ENCODE measurements around the gene EHHADH. TPM values are rescaled to one million over a fixed set of nuclear protein-coding genes. Genes with fewer than 3 reads are reported as not detected.

Gene EHHADH
- total and polyA plus RNA-seq, 2 experiments from 2014 or later: 2.5 to 6.0 TPM

DNA sequence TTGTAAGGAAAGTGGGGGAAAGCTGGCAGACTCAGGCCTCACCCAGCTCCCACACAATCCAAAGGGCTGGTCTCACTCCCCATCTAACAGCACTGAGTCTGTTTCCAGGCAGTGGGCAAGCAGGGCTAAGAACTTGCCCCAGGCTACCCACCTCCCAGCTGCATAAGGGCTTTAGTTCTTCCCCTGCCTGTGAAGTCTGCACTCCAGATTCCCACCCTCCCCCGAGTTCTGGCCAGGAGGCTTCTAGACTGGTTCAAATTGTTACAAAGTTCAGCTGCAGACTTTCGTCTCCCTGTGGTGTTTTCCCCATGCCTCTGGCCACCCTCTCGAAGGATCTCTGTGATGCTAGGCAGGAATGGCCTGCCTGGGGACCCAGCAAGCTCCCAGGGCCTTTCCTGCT, 11.2 kb downstream of the EHHADH start:
- ATAC-seq (no peak), DNase-seq (ENCODE audit: low spot score) (no peak)
- Mint-ChIP-seq H3K4me3 (no peak overlapping the region), H3K27me3 (ENCODE audit: insufficient read depth, low read depth, poor library complexity) (peaks cover 1% of the 10 kb centered on the region), H3K4me1 (peaks cover 5% of the 10 kb centered on the region; the same call in 2 of the 3 replicates), H3K9me3 (peaks cover 46% of the 10 kb centered on the region), H3K27ac (peak overlapping the region; percentile 59; the same call in 1 of the 2 replicates), H3K36me3 (ENCODE audit: low read depth) (peaks cover 19% of the 10 kb centered on the region; the same call in 2 of the 3 replicates)
- Histone ChIP-seq H3K36me3 (ENCODE audit: insufficient read depth) (no peaks in the 10 kb centered on the region), H4K20me1 (replicated peaks; ENCODE audit: insufficient read depth) (no peaks in the 10 kb centered on the region), H3K27ac (ENCODE audit: low read depth) (no peak overlapping the region), H3K9me2 (ENCODE audit: insufficient read depth) (no peaks in the 10 kb centered on the region; the same call in 1 of the 2 replicates), H3K27me3 (ENCODE audit: insufficient read depth) (no peaks in the 10 kb centered on the region), H2AFZ (no peak overlapping the region), H3F3A (replicated peaks; ENCODE audit: low read depth) (no peaks in the 10 kb centered on the region), H3K4me1 (ENCODE audit: insufficient read depth) (no peaks in the 10 kb centered on the region), H3K4me2 (no peak overlapping the region), H3K4me3 (no peak overlapping the region), H3K79me2 (replicated peaks; ENCODE audit: insufficient read depth) (no peaks in the 10 kb centered on the region)
- TF ChIP-seq NANOG (IDR thresholded peaks at IDR 0.05; ENCODE audit: borderline replicate concordance) (no peak), EZH2 (IDR thresholded peaks at IDR 0.05; ENCODE audit: low read depth, unreplicated experiment) (no peak), POLR2AphosphoS5 (IDR thresholded peaks at IDR 0.05; ENCODE audit: low read depth) (no peak), STAT1 (IDR thresholded peaks at IDR 0.05; ENCODE audit: unreplicated experiment) (no peak), EZH2phosphoT487 (IDR thresholded peaks at IDR 0.05; ENCODE audit: unreplicated experiment) (no peak), ZNF114 (CRISPR knock-in tag; IDR thresholded peaks at IDR 0.05) (no peak), CREB1 (CRISPR knock-in tag; IDR thresholded peaks at IDR 0.05; ENCODE audit: low read depth) (no peak), JUNB (IDR thresholded peaks at IDR 0.05; ENCODE audit: unreplicated experiment) (no peak), ZNF331 (CRISPR knock-in tag; IDR thresholded peaks at IDR 0.05; ENCODE audit: low read depth) (no peak)
- TF ChIP-seq, protein P1, sequence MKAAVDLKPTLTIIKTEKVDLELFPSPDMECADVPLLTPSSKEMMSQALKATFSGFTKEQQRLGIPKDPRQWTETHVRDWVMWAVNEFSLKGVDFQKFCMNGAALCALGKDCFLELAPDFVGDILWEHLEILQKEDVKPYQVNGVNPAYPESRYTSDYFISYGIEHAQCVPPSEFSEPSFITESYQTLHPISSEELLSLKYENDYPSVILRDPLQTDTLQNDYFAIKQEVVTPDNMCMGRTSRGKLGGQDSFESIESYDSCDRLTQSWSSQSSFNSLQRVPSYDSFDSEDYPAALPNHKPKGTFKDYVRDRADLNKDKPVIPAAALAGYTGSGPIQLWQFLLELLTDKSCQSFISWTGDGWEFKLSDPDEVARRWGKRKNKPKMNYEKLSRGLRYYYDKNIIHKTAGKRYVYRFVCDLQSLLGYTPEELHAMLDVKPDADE (IDR thresholded peaks at IDR 0.05): no peak
- TF ChIP-seq, protein P2, sequence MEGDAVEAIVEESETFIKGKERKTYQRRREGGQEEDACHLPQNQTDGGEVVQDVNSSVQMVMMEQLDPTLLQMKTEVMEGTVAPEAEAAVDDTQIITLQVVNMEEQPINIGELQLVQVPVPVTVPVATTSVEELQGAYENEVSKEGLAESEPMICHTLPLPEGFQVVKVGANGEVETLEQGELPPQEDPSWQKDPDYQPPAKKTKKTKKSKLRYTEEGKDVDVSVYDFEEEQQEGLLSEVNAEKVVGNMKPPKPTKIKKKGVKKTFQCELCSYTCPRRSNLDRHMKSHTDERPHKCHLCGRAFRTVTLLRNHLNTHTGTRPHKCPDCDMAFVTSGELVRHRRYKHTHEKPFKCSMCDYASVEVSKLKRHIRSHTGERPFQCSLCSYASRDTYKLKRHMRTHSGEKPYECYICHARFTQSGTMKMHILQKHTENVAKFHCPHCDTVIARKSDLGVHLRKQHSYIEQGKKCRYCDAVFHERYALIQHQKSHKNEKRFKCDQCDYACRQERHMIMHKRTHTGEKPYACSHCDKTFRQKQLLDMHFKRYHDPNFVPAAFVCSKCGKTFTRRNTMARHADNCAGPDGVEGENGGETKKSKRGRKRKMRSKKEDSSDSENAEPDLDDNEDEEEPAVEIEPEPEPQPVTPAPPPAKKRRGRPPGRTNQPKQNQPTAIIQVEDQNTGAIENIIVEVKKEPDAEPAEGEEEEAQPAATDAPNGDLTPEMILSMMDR (conservative IDR thresholded peaks at IDR 0.05; ENCODE audit: low read depth in 2 of 2): no peak
- TF ChIP-seq, protein P3, sequence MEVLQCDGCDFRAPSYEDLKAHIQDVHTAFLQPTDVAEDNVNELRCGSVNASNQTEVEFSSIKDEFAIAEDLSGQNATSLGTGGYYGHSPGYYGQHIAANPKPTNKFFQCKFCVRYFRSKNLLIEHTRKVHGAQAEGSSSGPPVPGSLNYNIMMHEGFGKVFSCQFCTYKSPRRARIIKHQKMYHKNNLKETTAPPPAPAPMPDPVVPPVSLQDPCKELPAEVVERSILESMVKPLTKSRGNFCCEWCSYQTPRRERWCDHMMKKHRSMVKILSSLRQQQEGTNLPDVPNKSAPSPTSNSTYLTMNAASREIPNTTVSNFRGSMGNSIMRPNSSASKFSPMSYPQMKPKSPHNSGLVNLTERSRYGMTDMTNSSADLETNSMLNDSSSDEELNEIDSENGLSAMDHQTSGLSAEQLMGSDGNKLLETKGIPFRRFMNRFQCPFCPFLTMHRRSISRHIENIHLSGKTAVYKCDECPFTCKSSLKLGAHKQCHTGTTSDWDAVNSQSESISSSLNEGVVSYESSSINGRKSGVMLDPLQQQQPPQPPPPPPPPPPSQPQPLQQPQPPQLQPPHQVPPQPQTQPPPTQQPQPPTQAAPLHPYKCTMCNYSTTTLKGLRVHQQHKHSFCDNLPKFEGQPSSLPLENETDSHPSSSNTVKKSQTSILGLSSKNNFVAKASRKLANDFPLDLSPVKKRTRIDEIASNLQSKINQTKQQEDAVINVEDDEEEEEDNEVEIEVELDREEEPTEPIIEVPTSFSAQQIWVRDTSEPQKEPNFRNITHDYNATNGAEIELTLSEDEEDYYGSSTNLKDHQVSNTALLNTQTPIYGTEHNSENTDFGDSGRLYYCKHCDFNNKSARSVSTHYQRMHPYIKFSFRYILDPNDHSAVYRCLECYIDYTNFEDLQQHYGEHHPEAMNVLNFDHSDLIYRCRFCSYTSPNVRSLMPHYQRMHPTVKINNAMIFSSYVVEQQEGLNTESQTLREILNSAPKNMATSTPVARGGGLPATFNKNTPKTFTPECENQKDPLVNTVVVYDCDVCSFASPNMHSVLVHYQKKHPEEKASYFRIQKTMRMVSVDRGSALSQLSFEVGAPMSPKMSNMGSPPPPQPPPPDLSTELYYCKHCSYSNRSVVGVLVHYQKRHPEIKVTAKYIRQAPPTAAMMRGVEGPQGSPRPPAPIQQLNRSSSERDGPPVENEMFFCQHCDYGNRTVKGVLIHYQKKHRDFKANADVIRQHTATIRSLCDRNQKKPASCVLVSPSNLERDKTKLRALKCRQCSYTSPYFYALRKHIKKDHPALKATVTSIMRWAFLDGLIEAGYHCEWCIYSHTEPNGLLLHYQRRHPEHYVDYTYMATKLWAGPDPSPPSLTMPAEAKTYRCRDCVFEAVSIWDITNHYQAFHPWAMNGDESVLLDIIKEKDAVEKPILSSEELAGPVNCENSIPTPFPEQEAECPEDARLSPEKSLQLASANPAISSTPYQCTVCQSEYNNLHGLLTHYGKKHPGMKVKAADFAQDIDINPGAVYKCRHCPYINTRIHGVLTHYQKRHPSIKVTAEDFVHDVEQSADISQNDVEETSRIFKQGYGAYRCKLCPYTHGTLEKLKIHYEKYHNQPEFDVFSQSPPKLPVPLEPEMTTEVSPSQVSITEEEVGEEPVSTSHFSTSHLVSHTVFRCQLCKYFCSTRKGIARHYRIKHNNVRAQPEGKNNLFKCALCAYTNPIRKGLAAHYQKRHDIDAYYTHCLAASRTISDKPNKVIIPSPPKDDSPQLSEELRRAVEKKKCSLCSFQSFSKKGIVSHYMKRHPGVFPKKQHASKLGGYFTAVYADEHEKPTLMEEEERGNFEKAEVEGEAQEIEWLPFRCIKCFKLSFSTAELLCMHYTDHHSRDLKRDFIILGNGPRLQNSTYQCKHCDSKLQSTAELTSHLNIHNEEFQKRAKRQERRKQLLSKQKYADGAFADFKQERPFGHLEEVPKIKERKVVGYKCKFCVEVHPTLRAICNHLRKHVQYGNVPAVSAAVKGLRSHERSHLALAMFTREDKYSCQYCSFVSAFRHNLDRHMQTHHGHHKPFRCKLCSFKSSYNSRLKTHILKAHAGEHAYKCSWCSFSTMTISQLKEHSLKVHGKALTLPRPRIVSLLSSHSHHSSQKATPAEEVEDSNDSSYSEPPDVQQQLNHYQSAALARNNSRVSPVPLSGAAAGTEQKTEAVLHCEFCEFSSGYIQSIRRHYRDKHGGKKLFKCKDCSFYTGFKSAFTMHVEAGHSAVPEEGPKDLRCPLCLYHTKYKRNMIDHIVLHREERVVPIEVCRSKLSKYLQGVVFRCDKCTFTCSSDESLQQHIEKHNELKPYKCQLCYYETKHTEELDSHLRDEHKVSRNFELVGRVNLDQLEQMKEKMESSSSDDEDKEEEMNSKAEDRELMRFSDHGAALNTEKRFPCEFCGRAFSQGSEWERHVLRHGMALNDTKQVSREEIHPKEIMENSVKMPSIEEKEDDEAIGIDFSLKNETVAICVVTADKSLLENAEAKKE (CRISPR knock-in tag; IDR thresholded peaks at IDR 0.05): no peak
- TF ChIP-seq, protein P4, sequence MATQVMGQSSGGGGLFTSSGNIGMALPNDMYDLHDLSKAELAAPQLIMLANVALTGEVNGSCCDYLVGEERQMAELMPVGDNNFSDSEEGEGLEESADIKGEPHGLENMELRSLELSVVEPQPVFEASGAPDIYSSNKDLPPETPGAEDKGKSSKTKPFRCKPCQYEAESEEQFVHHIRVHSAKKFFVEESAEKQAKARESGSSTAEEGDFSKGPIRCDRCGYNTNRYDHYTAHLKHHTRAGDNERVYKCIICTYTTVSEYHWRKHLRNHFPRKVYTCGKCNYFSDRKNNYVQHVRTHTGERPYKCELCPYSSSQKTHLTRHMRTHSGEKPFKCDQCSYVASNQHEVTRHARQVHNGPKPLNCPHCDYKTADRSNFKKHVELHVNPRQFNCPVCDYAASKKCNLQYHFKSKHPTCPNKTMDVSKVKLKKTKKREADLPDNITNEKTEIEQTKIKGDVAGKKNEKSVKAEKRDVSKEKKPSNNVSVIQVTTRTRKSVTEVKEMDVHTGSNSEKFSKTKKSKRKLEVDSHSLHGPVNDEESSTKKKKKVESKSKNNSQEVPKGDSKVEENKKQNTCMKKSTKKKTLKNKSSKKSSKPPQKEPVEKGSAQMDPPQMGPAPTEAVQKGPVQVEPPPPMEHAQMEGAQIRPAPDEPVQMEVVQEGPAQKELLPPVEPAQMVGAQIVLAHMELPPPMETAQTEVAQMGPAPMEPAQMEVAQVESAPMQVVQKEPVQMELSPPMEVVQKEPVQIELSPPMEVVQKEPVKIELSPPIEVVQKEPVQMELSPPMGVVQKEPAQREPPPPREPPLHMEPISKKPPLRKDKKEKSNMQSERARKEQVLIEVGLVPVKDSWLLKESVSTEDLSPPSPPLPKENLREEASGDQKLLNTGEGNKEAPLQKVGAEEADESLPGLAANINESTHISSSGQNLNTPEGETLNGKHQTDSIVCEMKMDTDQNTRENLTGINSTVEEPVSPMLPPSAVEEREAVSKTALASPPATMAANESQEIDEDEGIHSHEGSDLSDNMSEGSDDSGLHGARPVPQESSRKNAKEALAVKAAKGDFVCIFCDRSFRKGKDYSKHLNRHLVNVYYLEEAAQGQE (IDR thresholded peaks at IDR 0.05; ENCODE audit: unreplicated experiment): no peak

Data from GM23338 (cell line).